Endodermal cell (in vitro differentiated cells): Measurements from ENCODE around the gene DGCR8. TPM values are rescaled to one million over a fixed set of nuclear protein-coding genes. Genes with fewer than 3 reads are reported as not detected.

Source experiments
- DNase-seq: peaks from one replicate; pipeline ENCODE4 v3.0.0-alpha.2; 2017
- H3K27ac ChIP-seq: 2 replicates; pipeline ENCODE4 v1.5.1; 2013; ENCODE audit warnings: mild to moderate bottlenecking, low read depth, low read length, moderate library complexity
- H3K27me3 ChIP-seq: 2 replicates; pipeline ENCODE4 v1.6.1; 2013; ENCODE audit warnings: mild to moderate bottlenecking, low read length, moderate library complexity; ENCODE audit not compliant: insufficient read depth, control insufficient read depth, poor library complexity, severe bottlenecking
- H3K36me3 ChIP-seq: 2 replicates; pipeline ENCODE4 v1.7.0; 2013; ENCODE audit warnings: mild to moderate bottlenecking, low read length, moderate library complexity; ENCODE audit not compliant: control insufficient read depth, insufficient read depth
- H3K4me1 ChIP-seq: one replicate; pipeline ENCODE4 v1.7.0; 2013; ENCODE audit warnings: low read length; ENCODE audit not compliant: control insufficient read depth, insufficient read depth
- H3K4me3 ChIP-seq: 2 replicates; pipeline ENCODE4 v1.5.1; 2013; ENCODE audit warnings: mild to moderate bottlenecking, low read length, moderate library complexity
- H3K9ac ChIP-seq: 2 replicates; pipeline ENCODE4 v1.6.1; 2013; ENCODE audit warnings: mild to moderate bottlenecking, low read length, moderate library complexity; ENCODE audit not compliant: poor library complexity, severe bottlenecking; ENCODE audit errors: extremely low read depth
- H3K9me3 ChIP-seq: 2 replicates; pipeline ENCODE4 v1.6.1; 2013; ENCODE audit warnings: mild to moderate bottlenecking, low read length, moderate library complexity; ENCODE audit not compliant: control insufficient read depth
- H3K27ac Mint-ChIP-seq: 2 replicates; pipeline ENCODE4 v1.8.0; 2020; ENCODE audit warnings: mixed read lengths
- H3K27me3 Mint-ChIP-seq: 2 replicates; pipeline ENCODE4 v1.8.0; 2021; ENCODE audit warnings: mild to moderate bottlenecking, mixed read lengths; ENCODE audit not compliant: insufficient read depth
- H3K36me3 Mint-ChIP-seq: 2 replicates; pipeline ENCODE4 v1.8.0; 2020; ENCODE audit warnings: low read depth, mixed read lengths
- H3K4me1 Mint-ChIP-seq: 2 replicates; pipeline ENCODE4 v1.8.0; 2020; ENCODE audit warnings: mixed read lengths
- H3K4me3 Mint-ChIP-seq: 2 replicates; pipeline ENCODE4 v1.8.0; 2020; ENCODE audit warnings: mild to moderate bottlenecking, moderate library complexity, mixed read lengths
- H3K9me3 Mint-ChIP-seq: 2 replicates; pipeline ENCODE4 v1.8.0; 2020; ENCODE audit warnings: mild to moderate bottlenecking, mixed read lengths
- CTCF ChIP-seq: fragments of 200-600 bp; sonication (generic); conservative IDR thresholded peaks from 2 replicates; pipeline ENCODE4 v1.5.0; 2021; ENCODE audit warnings: antibody characterized with exemption, mild to moderate bottlenecking
- WGBS, 2 experiments: methylation state at CpG; one replicate each; pipeline versions ENCODE4 v1.1.5 to v1.1.7; 2013; ENCODE audit warnings: missing lambda C conversion rate in 2 of 2, mixed read lengths in 1 of 2; ENCODE audit not compliant: insufficient coverage in 1 of 2, insufficient read length in 1 of 2; 5-methylcytosine and 5-hydroxymethylcytosine counted together
- total RNA-seq, 2 donors: library from RNA; stranded (reverse); fragmentation: NEBNext Ultra II Directional in 1 of 2; extraction: Animal tissue kit (Norgen Biotek cat#: 25700) in 1 of 2; gene quantifications; 2 replicates in 1 of 2; 3 replicates in 1 of 2; pipeline ENCODE4 v1.2.1, GENCODE V29; 2021

Gene DGCR8
- total RNA-seq, 2 donors from 2014 or later, result 61.3 to 76.1 TPM

GRCh38 chr22:20106205-20106848, 26.3 kb downstream of the DGCR8 start:
- TF ChIP-seq CTCF, result no peak

GRCh38 chr22:20106849-20107237, 26.8 kb downstream of the DGCR8 start:
- no peak overlapping the region for H3K4me3 Mint-ChIP-seq
- TF ChIP-seq CTCF, result no peak
- H3K27ac ChIP-seq, result no peak overlapping the region
- no peak overlapping the region for H3K27ac Mint-ChIP-seq
- H3K9me3 ChIP-seq, result no peaks in the 10 kb centered on the region
- peaks cover 60% of the 10 kb centered on the region for H3K36me3 Mint-ChIP-seq
- H3K36me3 ChIP-seq, result peaks cover 76% of the 10 kb centered on the region
- no peak for DNase-seq
- H3K27me3 ChIP-seq, result no peaks in the 10 kb centered on the region
- H3K27me3 Mint-ChIP-seq, result no peaks in the 10 kb centered on the region
- H3K4me3 ChIP-seq, result no peak overlapping the region
- H3K9me3 Mint-ChIP-seq, result no peaks in the 10 kb centered on the region
- H3K4me1 ChIP-seq, result no peaks in the 10 kb centered on the region
- no peak overlapping the region for H3K9ac ChIP-seq
- 94 to 97% methylated on average over 10 of the region's 10 CpGs for WGBS, 2 experiments
- no peaks in the 10 kb centered on the region for H3K4me1 Mint-ChIP-seq

More at GRCh38 chr22:20106205-20106848, 26.3 kb downstream of the DGCR8 start:
- Histone ChIP-seq H3K4me3 (no peak overlapping the region), H3K27ac (peak overlapping the region; percentile 44), H3K4me1 (no peaks in the 10 kb centered on the region), H3K36me3 (peaks cover 80% of the 10 kb centered on the region), H3K9ac (no peak overlapping the region), H3K9me3 (no peaks in the 10 kb centered on the region), H3K27me3 (no peaks in the 10 kb centered on the region)
- Mint-ChIP-seq H3K36me3 (peaks cover 61% of the 10 kb centered on the region), H3K4me3 (no peak overlapping the region), H3K9me3 (no peaks in the 10 kb centered on the region), H3K27ac (no peak overlapping the region), H3K4me1 (no peaks in the 10 kb centered on the region), H3K27me3 (no peaks in the 10 kb centered on the region)
- DNase-seq, result no peak
- WGBS, 2 experiments, result 94 to 96% methylated on average over 17 to 20 of the region's 20 CpGs

GRCh38 chr22:20107471-20107901, 27.4 kb downstream of the DGCR8 start:
- no peak overlapping the region for H3K27ac ChIP-seq
- no peak overlapping the region for H3K9ac ChIP-seq
- no peaks in the 10 kb centered on the region for H3K9me3 Mint-ChIP-seq
- no peaks in the 10 kb centered on the region for H3K9me3 ChIP-seq
- no peak for TF ChIP-seq CTCF
- no peak overlapping the region for H3K27ac Mint-ChIP-seq
- no peak overlapping the region for H3K4me3 Mint-ChIP-seq
- H3K36me3 ChIP-seq, result peaks cover 81% of the 10 kb centered on the region
- no peak overlapping the region for H3K4me3 ChIP-seq
- no peaks in the 10 kb centered on the region for H3K27me3 Mint-ChIP-seq
- WGBS, 2 experiments, result 89 to 98% methylated on average over 3 to 7 of the region's 7 CpGs
- no peaks in the 10 kb centered on the region for H3K27me3 ChIP-seq
- no peaks in the 10 kb centered on the region for H3K4me1 ChIP-seq
- H3K36me3 Mint-ChIP-seq, result peaks cover 56% of the 10 kb centered on the region
- no peaks in the 10 kb centered on the region for H3K4me1 Mint-ChIP-seq
- DNase-seq, result no peak
